Cardiac muscle cell (in vitro differentiated cells and primary cell): Measurements from ENCODE around the gene UBC. TPM values are rescaled to one million over a fixed set of nuclear protein-coding genes. Genes with fewer than 3 reads are reported as not detected.

ENCODE experiments used
- DNase-seq, 2 donors: peaks; one replicate each; pipeline versions ENCODE4 v3.0.0 to v3.0.0-alpha.2; 2010 to 2017; ENCODE audit warnings: low read depth in 1 of 2, low spot score in 1 of 2
- H3K27ac ChIP-seq: fragments of 200-600 bp; sonication (generic); 2 replicates; pipeline ENCODE4 v1.5.1; 2016
- H3K27me3 ChIP-seq: fragments of 200-600 bp; sonication (generic); 2 replicates; pipeline ENCODE4 v1.6.0; 2016; ENCODE audit warnings: control low read depth
- H3K36me3 ChIP-seq: fragments of 200-600 bp; sonication (generic); 2 replicates; pipeline ENCODE4 v1.5.1; 2016; ENCODE audit warnings: control low read depth
- H3K4me1 ChIP-seq: fragments of 200-600 bp; sonication (generic); 2 replicates; pipeline ENCODE4 v1.8.1; 2017; ENCODE audit warnings: low read depth, mild to moderate bottlenecking, mixed run types
- H3K4me3 ChIP-seq: fragments of 200-600 bp; sonication (generic); 2 replicates; pipeline ENCODE4 v1.5.1; 2016; ENCODE audit warnings: mild to moderate bottlenecking
- H3K9me3 ChIP-seq: fragments of 200-600 bp; sonication (generic); 2 replicates; pipeline ENCODE4 v1.5.1; 2017; ENCODE audit warnings: low read depth, mild to moderate bottlenecking, control low read depth
- CTCF ChIP-seq: IDR thresholded peaks from 2 replicates; pipeline ENCODE4 v1.5.1; 2012; ENCODE audit warnings: low read depth, mild to moderate bottlenecking, low read length
- polyA plus RNA-seq: library from polyadenylated mRNA; unstranded; fragments of >200 nt; fragmentation: Nextera tagmentation; extraction: Ambion mirVana; gene quantifications from 2 replicates; pipeline ENCODE4 v1.2.1, GENCODE V29; 2016
- total RNA-seq: library from RNA; depleted of rRNA; stranded (reverse); fragments of >200 nt; gene quantifications from 2 replicates; pipeline ENCODE4 v1.2.3, GENCODE V29; 2016

The UBC gene
- total and polyA plus RNA-seq, 2 experiments from 2014 or later, result 897 to 1,139 TPM

- Histone ChIP-seq H3K36me3 (no peaks in the 10 kb centered on the region), H3K4me3 (peak within 1 kb of the TSS; percentile 54), H3K27me3 (no peaks in the 10 kb centered on the region), H3K4me1 (no peaks in the 10 kb centered on the region), H3K9me3 (no peaks in the 10 kb centered on the region), H3K27ac (no peak within 1 kb of the TSS)
- TF ChIP-seq CTCF, result no peak
- DNase-seq, result peak; percentile 89
Measured at GRCh38 chr12:124863416-124864325, 50.8 kb downstream of the UBC start, which contains the start of gene SCARB1. Gene SCARB1 (minus strand): TSS chr12:124863864. CDS start chr12:124863720, 144 bp downstream.

- Histone ChIP-seq H3K4me1 (no peaks in the 10 kb centered on the region), H3K4me3 (peak overlapping the region; percentile 54), H3K27me3 (no peaks in the 10 kb centered on the region), H3K27ac (no peak overlapping the region), H3K9me3 (no peaks in the 10 kb centered on the region), H3K36me3 (no peaks in the 10 kb centered on the region)
- no peak for TF ChIP-seq CTCF
- peak in 1 of 2 donors; percentile 35 for DNase-seq
Measured at GRCh38 chr12:124862768-124863415, 51.6 kb downstream of the UBC start.

GRCh38 chr12:124861898-124862676 is 52.4 kb downstream of the UBC start:
- no peaks in the 10 kb centered on the region for H3K9me3 ChIP-seq
- no peaks in the 10 kb centered on the region for H3K27me3 ChIP-seq
- no peaks in the 10 kb centered on the region for H3K36me3 ChIP-seq
- DNase-seq, result no peak
- no peak overlapping the region for H3K4me3 ChIP-seq
- no peak for TF ChIP-seq CTCF
- no peak overlapping the region for H3K27ac ChIP-seq
- peaks cover 1% of the 10 kb centered on the region for H3K4me1 ChIP-seq

Other genes starting within 250 kb of the UBC start
- 37.7 and 37.9 TPM in 2 replicates for gene SCARB1, start 50.8 kb downstream of the UBC start, total RNA-seq
- gene SCARB1, start 50.8 kb downstream of the UBC start, polyA plus RNA-seq, result 42.5 and 46.3 TPM in 2 replicates
- 12.9 and 13.2 TPM in 2 replicates for gene DHX37, start 74.5 kb upstream of the UBC start, total RNA-seq
- 4.8 and 6.0 TPM in 2 replicates for gene DHX37, start 74.5 kb upstream of the UBC start, polyA plus RNA-seq
- 3.5 and 7.5 TPM in 2 replicates for gene BRI3BP, start 79.0 kb upstream of the UBC start, total RNA-seq
- gene BRI3BP, start 79.0 kb upstream of the UBC start, polyA plus RNA-seq, result 2.5 and 4.3 TPM in 2 replicates
- 27.9 and 32.2 TPM in 2 replicates for gene AACS, start 150.8 kb upstream of the UBC start, total RNA-seq
- gene AACS, start 150.8 kb upstream of the UBC start, polyA plus RNA-seq, result 36.8 and 47.3 TPM in 2 replicates